Measurements from ENCODE around the gene LAMB2. TPM values are rescaled to one million over a fixed set of nuclear protein-coding genes. Genes with fewer than 3 reads are reported as not detected.

Gene LAMB2
- total RNA-seq, 1 donor from 2014 or later: 232 TPM

DNA sequence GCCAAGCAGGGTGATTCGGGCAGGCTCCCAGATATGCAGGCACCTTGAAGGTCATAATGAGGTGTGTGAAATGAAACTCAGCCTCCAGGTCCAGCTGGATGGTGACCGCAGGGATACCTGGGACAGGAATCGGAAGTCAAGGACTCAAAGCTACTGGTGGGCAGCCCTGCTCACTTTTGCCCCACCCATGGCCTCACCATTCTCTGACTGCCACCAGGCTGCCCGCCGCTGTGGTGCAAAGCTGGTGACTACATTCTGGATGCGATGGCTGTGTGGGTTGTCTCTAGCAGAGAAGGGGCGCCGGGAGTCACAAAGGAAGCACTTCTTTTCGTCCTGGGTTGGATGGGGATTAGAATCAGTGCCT is 795 bp downstream of the LAMB2 start:
- TF ChIP-seq, protein P1, sequence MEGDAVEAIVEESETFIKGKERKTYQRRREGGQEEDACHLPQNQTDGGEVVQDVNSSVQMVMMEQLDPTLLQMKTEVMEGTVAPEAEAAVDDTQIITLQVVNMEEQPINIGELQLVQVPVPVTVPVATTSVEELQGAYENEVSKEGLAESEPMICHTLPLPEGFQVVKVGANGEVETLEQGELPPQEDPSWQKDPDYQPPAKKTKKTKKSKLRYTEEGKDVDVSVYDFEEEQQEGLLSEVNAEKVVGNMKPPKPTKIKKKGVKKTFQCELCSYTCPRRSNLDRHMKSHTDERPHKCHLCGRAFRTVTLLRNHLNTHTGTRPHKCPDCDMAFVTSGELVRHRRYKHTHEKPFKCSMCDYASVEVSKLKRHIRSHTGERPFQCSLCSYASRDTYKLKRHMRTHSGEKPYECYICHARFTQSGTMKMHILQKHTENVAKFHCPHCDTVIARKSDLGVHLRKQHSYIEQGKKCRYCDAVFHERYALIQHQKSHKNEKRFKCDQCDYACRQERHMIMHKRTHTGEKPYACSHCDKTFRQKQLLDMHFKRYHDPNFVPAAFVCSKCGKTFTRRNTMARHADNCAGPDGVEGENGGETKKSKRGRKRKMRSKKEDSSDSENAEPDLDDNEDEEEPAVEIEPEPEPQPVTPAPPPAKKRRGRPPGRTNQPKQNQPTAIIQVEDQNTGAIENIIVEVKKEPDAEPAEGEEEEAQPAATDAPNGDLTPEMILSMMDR (conservative IDR thresholded peaks at IDR 0.05; ENCODE audit: low read depth, low read length): no peak
- DNase-seq (ENCODE audit: low read depth): no peak
- peak overlapping the region; percentile 81 for H3K4me3 ChIP-seq (ENCODE audit: low read depth, low read length)

DNA sequence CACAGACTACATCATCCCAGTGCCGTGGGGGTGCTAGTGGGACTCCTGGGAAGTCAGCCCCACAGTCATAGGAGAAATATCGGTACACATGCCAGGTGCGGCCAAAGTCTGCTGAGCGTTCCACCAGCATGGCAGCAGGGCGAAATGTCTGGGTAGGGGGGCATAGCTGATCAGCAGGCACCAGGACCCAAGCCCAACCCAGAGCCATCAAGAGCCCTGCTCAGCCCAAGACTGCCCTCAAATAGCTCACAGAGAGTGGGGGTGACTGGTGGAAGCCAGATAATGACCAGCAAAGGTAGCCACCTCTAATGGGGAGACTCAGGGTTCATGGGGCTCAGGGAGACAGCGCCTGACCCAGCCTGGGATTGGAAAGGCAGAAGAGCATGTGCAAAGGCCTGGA is 1.3 kb downstream of the LAMB2 start:
- H3K4me3 ChIP-seq (ENCODE audit: low read depth, low read length): peak overlapping the region; percentile 81
- DNase-seq (ENCODE audit: low read depth): no peak
- TF ChIP-seq, protein P1 (conservative IDR thresholded peaks at IDR 0.05; ENCODE audit: low read depth, low read length): no peak

DNA sequence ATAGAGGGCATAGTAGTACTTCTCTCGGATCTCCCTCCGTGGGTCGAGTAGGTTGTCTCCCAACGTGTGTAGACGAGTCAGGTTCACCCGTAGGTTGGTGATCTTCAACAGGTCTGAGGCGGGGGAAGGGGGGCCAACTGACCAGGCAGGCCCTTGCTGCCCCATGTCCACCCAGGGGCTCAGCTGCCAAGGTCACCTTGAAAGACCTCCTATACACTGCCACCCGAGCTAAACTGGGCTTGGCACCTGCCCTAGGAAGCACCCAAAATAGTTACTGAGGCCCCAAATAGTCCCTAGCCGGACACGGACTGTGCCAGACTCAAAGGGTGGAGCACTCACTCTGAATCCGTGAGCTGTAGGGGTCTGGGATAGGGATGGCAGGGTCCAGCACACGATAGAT is 1.8 kb downstream of the LAMB2 start:
- TF ChIP-seq, protein P1 (conservative IDR thresholded peaks at IDR 0.05; ENCODE audit: low read depth, low read length): no peak
- H3K4me3 ChIP-seq (ENCODE audit: low read depth, low read length): no peak overlapping the region
- no peak for DNase-seq (ENCODE audit: low read depth)

DNA sequence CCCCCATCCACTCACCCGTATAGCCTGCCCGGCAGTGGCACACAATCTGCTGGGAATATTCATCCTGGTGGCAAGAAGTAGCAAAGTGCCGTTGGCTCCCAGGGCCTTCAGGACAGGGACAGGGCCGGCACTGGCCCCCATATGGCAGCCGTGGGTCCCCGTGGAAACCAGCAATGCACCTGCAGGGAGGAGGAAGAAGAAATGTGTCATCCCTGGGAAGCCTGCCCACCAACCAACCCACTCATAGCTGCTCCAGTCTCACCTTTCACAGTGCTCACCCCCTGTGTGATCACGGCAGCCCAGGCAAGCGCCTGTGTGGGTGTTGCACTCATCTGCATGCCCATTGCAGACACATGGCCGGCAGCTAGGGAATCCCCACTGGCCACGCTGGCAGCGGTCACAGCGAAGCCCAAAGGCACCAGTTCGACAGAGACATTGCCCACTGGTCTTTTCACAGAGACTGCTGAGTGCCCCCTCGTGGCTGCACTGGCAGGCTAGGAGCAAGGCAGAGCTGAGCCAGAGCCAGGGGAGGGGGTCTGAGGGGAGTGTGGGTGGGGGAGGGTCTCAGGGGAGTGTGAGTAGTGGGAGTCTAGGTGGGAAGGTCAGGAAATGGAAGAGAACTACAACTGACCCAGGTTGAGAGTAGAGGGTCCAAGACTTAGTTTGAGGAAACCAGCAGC is 7.7 kb downstream of the LAMB2 start:
- DNase-seq (ENCODE audit: low read depth): no peak
- no peak overlapping the region for H3K4me3 ChIP-seq (ENCODE audit: low read depth, low read length)
- TF ChIP-seq, protein P1 (conservative IDR thresholded peaks at IDR 0.05; ENCODE audit: low read depth, low read length): no peak

DNA sequence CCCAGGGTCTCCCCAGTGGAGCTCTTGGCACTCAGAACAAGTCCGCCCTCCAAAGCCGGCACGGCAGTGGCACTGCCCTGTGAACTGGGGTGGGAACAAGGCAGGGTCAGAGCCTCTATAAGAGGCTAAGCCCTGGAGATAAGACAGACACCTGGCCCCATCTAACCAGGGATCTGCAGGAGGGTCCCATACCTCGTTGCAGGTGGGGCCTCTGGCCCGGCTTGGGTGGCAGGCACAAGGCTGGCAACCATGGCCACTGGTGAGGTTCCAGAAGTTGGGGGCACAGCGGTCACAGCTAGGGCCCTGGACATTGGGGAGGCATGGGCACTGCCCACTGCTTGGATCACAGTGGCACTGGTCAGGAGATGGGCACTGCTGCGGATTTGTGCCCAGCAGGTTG is 8.6 kb downstream of the LAMB2 start:
- DNase-seq (ENCODE audit: low read depth): no peak
- TF ChIP-seq, protein P1 (conservative IDR thresholded peaks at IDR 0.05; ENCODE audit: low read depth, low read length): no peak

DNA sequence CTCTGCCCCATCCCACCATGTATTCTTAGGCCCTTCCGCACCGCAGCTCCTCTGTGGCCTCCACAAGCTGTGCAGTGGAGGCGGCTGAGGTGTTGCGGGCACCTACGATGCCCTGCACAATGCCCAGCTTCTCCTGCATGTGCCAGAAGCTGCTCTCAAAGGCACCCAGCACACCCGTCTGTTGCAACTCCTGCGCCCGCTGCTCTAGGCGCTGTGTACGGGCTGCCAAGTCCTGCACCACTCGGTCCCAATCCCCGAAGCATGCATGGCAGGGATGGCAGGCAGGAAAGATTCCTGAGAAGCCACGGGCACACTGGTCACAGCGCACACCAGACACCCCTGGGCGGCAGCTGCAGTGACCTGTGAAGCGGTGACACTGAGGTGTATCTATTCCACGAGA is 9.2 kb downstream of the LAMB2 start:
- H3K4me3 ChIP-seq (ENCODE audit: low read depth, low read length): no peak overlapping the region
- TF ChIP-seq, protein P1 (conservative IDR thresholded peaks at IDR 0.05; ENCODE audit: low read depth, low read length): no peak
- no peak for DNase-seq (ENCODE audit: low read depth)

More for the DNA sequence above, 8.6 kb downstream of the LAMB2 start:
- no peak overlapping the region for H3K4me3 ChIP-seq (ENCODE audit: low read depth, low read length)

DNA sequence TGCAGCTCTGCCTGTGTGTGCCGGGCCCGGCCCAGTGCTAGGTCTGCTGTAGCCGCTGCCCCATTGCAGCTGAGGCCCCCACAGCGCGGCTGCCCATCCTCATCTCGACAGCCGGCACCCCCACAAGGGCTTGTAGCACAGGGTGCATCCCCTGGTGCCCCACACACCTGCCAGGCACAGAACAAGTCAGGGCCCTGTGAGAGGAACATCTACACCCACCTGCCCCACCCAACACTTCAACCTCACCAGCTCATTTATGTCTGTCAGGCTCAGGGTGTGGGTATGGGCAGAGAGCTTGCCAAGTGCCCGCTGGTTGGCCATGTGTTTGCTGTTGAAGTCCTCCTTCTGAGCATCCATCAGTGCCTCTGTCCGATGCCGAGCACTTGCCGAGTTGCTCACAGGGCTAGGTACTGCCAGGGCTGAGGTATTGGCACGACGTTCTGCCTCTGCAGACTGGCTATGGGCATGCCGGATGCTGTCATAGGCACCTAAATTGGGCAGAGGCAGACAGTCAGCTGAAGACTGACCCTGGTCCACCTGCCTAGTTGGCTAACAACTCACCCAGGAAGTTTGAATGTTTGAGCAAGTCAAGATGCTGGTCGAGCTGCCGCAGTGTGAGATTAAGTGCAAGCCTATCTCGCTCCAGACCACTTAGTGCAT is 9.8 kb downstream of the LAMB2 start:
- H3K4me3 ChIP-seq (ENCODE audit: low read depth, low read length): no peak overlapping the region
- TF ChIP-seq, protein P1 (conservative IDR thresholded peaks at IDR 0.05; ENCODE audit: low read depth, low read length): no peak
- DNase-seq (ENCODE audit: low read depth): no peak

Data from epithelial cell of proximal tubule (primary cell).